Activated CD4-positive, alpha-beta T cell treated with anti-CD3 and anti-CD28 coated beads, Interleukin-2, amount 10 ng/mL, durations not matched to agents 24 days and 14 days (primary cell): ENCODE measurements around the gene CDK12. TPM values are rescaled to one million over a fixed set of nuclear protein-coding genes. Genes with fewer than 3 reads are reported as not detected.
"Not testable (repeated sequence)": the region's sequence is repeated elsewhere in the genome, so short reads cannot be mapped to it uniquely, and the experiment has no call there.

ENCODE experiments used
- DNase-seq: peaks from one replicate; pipeline ENCODE4 v3.0.0; 2022
- H3K27ac Mint-ChIP-seq: one replicate; pipeline ENCODE4 v1.8.0; 2022; ENCODE audit warnings: mild to moderate bottlenecking, mixed read lengths
- H3K27me3 Mint-ChIP-seq: one replicate; pipeline ENCODE4 v1.8.0; 2022; ENCODE audit warnings: mixed read lengths
- H3K36me3 Mint-ChIP-seq: one replicate; pipeline ENCODE4 v1.8.0; 2022; ENCODE audit warnings: low read depth, mild to moderate bottlenecking, mixed read lengths
- H3K4me1 Mint-ChIP-seq: one replicate; pipeline ENCODE4 v1.8.0; 2021; ENCODE audit warnings: mixed read lengths
- H3K4me3 Mint-ChIP-seq: one replicate; pipeline ENCODE4 v1.8.0; 2022; ENCODE audit warnings: mild to moderate bottlenecking, moderate library complexity, mixed read lengths
- H3K9me3 Mint-ChIP-seq: one replicate; pipeline ENCODE4 v1.8.0; 2021; ENCODE audit warnings: mixed read lengths
- intact Hi-C: fragments of 100-400 bp; cut with micrococcal nuclease; formaldehyde crosslinking; loops from one replicate; pipeline ENCODE4 v1.15.1; 2023
- total RNA-seq: library from RNA; stranded (reverse); gene quantifications from 2 replicates; pipeline ENCODE4 v1.2.3, GENCODE V29; 2022

Gene CDK12
- total RNA-seq, result 89.1 and 90.4 TPM in 2 replicates

- H3K36me3 Mint-ChIP-seq, result peaks cover 29% of the 10 kb centered on the region
- H3K9me3 Mint-ChIP-seq, result no peaks in the 10 kb centered on the region
- intact Hi-C loops, result loop anchor here (1.0 to 5.0 kb wide), 2 partner anchors 10 to 254 kb away; partner anchors contain the start of gene MED1
- H3K4me3 Mint-ChIP-seq, result peak within 1 kb of the TSS; percentile 87
- peak within 1 kb of the TSS; percentile 94 for H3K27ac Mint-ChIP-seq
- peak; percentile 98 for DNase-seq
- peaks cover 29% of the 10 kb centered on the region for H3K4me1 Mint-ChIP-seq
- H3K27me3 Mint-ChIP-seq, result no peaks in the 10 kb centered on the region
Measured at GRCh38 chr17:39461113-39461925, at the start of gene CDK12. Gene CDK12, plus strand, starts transcription at chr17:39461486. Its CDS starts 586 bp downstream, at chr17:39462072.

GRCh38 chr17:39416141-39416540 lies 45.1 kb upstream of the CDK12 start:
- Mint-ChIP-seq H3K27me3 (no peaks in the 10 kb centered on the region), H3K27ac (no peak overlapping the region), H3K36me3 (peaks cover 35% of the 10 kb centered on the region)

GRCh38 chr17:39429600-39429999 lies 31.7 kb upstream of the CDK12 start:
- Mint-ChIP-seq H3K9me3 (no peaks in the 10 kb centered on the region), H3K4me3 (no peak overlapping the region), H3K27ac (no peak overlapping the region), H3K36me3 (peaks cover 57% of the 10 kb centered on the region), H3K4me1 (no peaks in the 10 kb centered on the region), H3K27me3 (no peaks in the 10 kb centered on the region)
- intact Hi-C loops, result no loop called here
- no peak for DNase-seq

More at GRCh38 chr17:39416141-39416540, 45.1 kb upstream of the CDK12 start:
- DNase-seq, result no peak
- H3K4me3 Mint-ChIP-seq, result no peak overlapping the region
- no peaks in the 10 kb centered on the region for H3K4me1 Mint-ChIP-seq
- H3K9me3 Mint-ChIP-seq, result no peaks in the 10 kb centered on the region
- intact Hi-C loops, result no loop called here

- H3K36me3 Mint-ChIP-seq, result peaks cover 52% of the 10 kb centered on the region
- intact Hi-C loops, result loop anchor here (5.0 kb wide), 1 partner anchor 33 kb away; no protein-coding TSS in a partner anchor
- not testable (repeated sequence) for H3K9me3 Mint-ChIP-seq, H3K4me1 Mint-ChIP-seq, H3K27me3 Mint-ChIP-seq, H3K4me3 Mint-ChIP-seq, H3K27ac Mint-ChIP-seq, DNase-seq
Measured at GRCh38 chr17:39439868-39440267, 21.4 kb upstream of the CDK12 start.

- Mint-ChIP-seq H3K27me3 (no peaks in the 10 kb centered on the region), H3K27ac (no peak overlapping the region), H3K4me3 (no peak overlapping the region), H3K36me3 (peaks cover 68% of the 10 kb centered on the region), H3K9me3 (no peaks in the 10 kb centered on the region), H3K4me1 (peaks cover 10% of the 10 kb centered on the region)
- intact Hi-C loops, result loop anchor here (5.0 kb wide), 1 partner anchor 36 kb away; no protein-coding TSS in a partner anchor
- no peak for DNase-seq
Measured at GRCh38 chr17:39443326-39443725, 18.0 kb upstream of the CDK12 start.

GRCh38 chr17:39447561-39447960 lies 13.7 kb upstream of the CDK12 start:
- DNase-seq, result no peak
- Mint-ChIP-seq H3K27me3 (no peaks in the 10 kb centered on the region), H3K4me3 (no peak overlapping the region), H3K36me3 (peaks cover 44% of the 10 kb centered on the region), H3K4me1 (peaks cover 19% of the 10 kb centered on the region), H3K27ac (no peak overlapping the region), H3K9me3 (no peaks in the 10 kb centered on the region)
- intact Hi-C loops, result no loop called here

GRCh38 chr17:39450051-39450450 lies 11.2 kb upstream of the CDK12 start:
- Mint-ChIP-seq H3K27me3 (no peaks in the 10 kb centered on the region), H3K9me3 (no peaks in the 10 kb centered on the region), H3K4me1 (peaks cover 16% of the 10 kb centered on the region), H3K4me3 (peak overlapping the region; percentile 99), H3K36me3 (peaks cover 26% of the 10 kb centered on the region), H3K27ac (peak overlapping the region; percentile 98)
- no peak for DNase-seq
- intact Hi-C loops, result no loop called here

GRCh38 chr17:39450847-39451581 lies 10.3 kb upstream of the CDK12 start, which contains the start of gene MED1:
Gene MED1, minus strand, starts transcription at chr17:39451263. Its CDS starts 201 bp downstream, at chr17:39451062.
- Mint-ChIP-seq H3K27ac (peak within 1 kb of the TSS; percentile 98), H3K27me3 (no peaks in the 10 kb centered on the region), H3K36me3 (peaks cover 20% of the 10 kb centered on the region), H3K4me1 (peaks cover 16% of the 10 kb centered on the region), H3K4me3 (peak within 1 kb of the TSS; percentile 99), H3K9me3 (no peaks in the 10 kb centered on the region)
- peak; percentile 98 for DNase-seq
- intact Hi-C loops, result loop anchor here (1.0 kb wide), 1 partner anchor 10 kb away; the partner anchor contains the start of gene CDK12

- no peak for DNase-seq
- Mint-ChIP-seq H3K4me1 (peaks cover 8% of the 10 kb centered on the region), H3K27me3 (no peaks in the 10 kb centered on the region), H3K36me3 (no peaks in the 10 kb centered on the region), H3K9me3 (no peaks in the 10 kb centered on the region), H3K27ac (no peak overlapping the region), H3K4me3 (no peak overlapping the region)
- intact Hi-C loops, result no loop called here
Measured at GRCh38 chr17:39455919-39456318, 5.4 kb upstream of the CDK12 start.

- Mint-ChIP-seq H3K36me3 (peaks cover 33% of the 10 kb centered on the region), H3K4me1 (peaks cover 31% of the 10 kb centered on the region), H3K9me3 (no peaks in the 10 kb centered on the region), H3K27ac (peak overlapping the region; percentile 94), H3K27me3 (no peaks in the 10 kb centered on the region), H3K4me3 (peak overlapping the region; percentile 87)
- no peak for DNase-seq
- intact Hi-C loops, result loop anchor here (1.0 to 5.0 kb wide), 3 partner anchors 11 to 255 kb away; partner anchors contain the start of gene MED1
Measured at GRCh38 chr17:39461926-39462569, 762 bp downstream of the CDK12 start.

GRCh38 chr17:39462631-39463375 lies 1.5 kb downstream of the CDK12 start:
- Mint-ChIP-seq H3K27ac (peak overlapping the region; percentile 94), H3K27me3 (no peaks in the 10 kb centered on the region), H3K4me1 (peaks cover 37% of the 10 kb centered on the region), H3K9me3 (no peaks in the 10 kb centered on the region), H3K4me3 (peak overlapping the region; percentile 87), H3K36me3 (peaks cover 40% of the 10 kb centered on the region)
- DNase-seq, result peak; percentile 68
- intact Hi-C loops, result loop anchor here (2.0 to 5.0 kb wide), 2 partner anchors 58 to 256 kb away; no protein-coding TSS in a partner anchor

- not testable (repeated sequence) for H3K27ac Mint-ChIP-seq, DNase-seq, H3K27me3 Mint-ChIP-seq, H3K9me3 Mint-ChIP-seq
- intact Hi-C loops, result loop anchor here (5.0 kb wide), 1 partner anchor 257 kb away; no protein-coding TSS in a partner anchor
- peaks cover 43% of the 10 kb centered on the region for H3K36me3 Mint-ChIP-seq
- peak overlapping the region; percentile 87 for H3K4me3 Mint-ChIP-seq
- peaks cover 37% of the 10 kb centered on the region for H3K4me1 Mint-ChIP-seq
Measured at GRCh38 chr17:39464639-39465181, 3.4 kb downstream of the CDK12 start.
